Measurements from ENCODE around the gene CFAP92.

The CFAP92 gene

GRCh38 chr3:128983293-128984069 is 10.4 kb downstream of the CFAP92 start:
- DNase-seq (ENCODE audit: low read depth) = no peak

GRCh38 chr3:128975276-128975675 is 18.6 kb downstream of the CFAP92 start:
- DNase-seq (ENCODE audit: low read depth) = no peak

DNA sequence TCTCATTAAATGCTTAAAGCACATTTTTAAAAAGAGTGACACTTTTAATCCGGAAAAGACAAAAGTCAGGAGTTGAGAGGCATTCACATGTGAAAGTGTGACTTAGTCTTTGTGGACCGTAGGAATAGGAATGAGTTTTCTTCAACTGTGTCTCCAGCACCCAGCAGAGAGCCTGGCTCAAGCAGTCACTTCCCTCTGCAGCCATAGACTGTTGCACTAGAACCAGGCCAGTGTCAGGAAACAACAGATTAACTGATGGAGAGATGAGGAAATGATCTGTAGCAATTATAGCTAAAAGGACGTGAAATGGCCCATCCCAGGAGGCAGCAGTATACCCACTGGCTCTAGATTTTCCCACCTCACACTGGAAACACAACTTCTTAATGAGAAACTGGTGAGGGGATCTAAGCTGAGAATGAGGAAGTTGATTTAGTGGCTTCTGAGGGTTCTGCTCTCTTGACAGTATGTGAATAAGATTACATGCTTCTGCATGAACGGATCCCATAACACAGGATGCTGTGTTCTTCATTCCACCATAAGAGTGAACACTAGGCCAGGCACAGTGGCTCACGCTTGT is 19.8 kb downstream of the CFAP92 start:
- DNase-seq (ENCODE audit: low read depth) = no peak

- DNase-seq (ENCODE audit: low read depth) = no peak
These were observed 22.3 kb downstream of the CFAP92 start for GRCh38 chr3:128971421-128972100.

DNA sequence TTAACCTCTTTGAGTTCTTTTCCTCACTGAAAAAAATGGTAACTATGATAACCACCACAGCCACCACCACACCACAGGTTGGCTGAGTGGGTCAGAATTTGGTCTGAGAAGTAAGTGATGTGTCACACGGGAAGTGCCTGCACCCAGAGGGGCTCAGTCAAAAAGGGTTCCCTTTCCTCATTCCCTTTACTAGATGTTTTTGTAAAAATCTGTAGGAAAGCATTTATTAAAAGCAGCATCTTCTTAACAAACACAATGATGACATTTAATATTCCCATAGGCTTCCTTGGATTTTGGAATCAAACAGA is 23.2 kb downstream of the CFAP92 start:
- no peak for DNase-seq (ENCODE audit: low read depth)

DNA sequence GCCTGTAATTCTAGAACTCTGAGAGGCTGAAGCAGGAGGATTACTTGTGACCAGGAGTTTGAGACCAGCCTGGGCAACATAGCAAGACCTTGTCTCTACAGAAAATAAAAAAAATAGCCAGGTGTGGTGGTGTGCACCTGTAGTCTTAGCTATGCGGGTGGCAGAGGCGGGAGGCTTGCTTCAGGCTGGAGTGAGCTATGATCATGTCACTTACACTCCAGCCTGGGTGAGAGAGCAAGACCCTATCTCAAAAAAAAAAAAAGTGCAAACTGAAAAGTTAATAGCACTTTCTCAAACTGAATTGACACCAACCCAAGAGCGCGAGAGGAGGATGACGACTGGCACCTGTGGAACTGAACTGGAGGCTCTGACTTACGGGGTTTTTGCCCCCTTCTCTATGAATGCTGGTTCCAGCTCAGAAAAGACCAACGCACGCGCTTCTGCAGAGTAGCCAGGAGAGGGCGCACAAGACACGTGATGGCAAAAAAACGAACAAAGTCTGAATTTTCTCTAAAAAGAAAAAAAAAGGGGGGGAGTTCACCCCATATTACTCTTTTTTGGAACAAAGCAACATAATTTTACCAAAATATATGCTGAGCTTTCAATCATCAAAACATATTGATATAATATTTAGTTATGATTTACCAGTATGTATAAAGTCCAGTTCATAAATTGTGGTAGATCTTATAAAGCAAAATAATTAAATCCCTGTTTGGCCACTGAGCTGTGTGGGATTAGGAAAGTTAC is 23.7 kb downstream of the CFAP92 start:
- DNase-seq (ENCODE audit: low read depth) = no peak

- no peak for DNase-seq (ENCODE audit: low read depth)
These were observed 26.0 kb downstream of the CFAP92 start for GRCh38 chr3:128967748-128968355.

- DNase-seq (ENCODE audit: low read depth) = no peak
These were observed 28.1 kb downstream of the CFAP92 start for GRCh38 chr3:128965818-128966217.

DNA sequence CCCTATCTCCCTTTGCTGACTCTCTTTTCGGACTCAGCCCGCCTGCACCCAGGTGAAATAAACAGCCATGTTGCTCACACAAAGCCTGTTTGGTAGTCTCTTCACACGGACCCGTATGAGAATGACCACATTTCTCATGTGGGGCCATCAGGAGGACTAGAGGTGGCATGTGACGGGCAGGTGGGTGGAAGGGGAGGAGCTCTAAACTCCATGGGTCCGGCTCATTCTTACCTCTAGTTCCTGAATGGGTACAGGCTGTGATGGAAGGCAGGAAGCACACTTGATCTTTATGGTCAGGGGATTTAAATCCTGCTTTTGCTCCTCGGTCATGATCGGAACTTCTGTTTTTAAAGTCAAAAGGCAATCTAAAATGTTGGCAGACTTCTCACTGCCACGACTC is 28.6 kb downstream of the CFAP92 start:
- DNase-seq (ENCODE audit: low read depth) = no peak

DNA sequence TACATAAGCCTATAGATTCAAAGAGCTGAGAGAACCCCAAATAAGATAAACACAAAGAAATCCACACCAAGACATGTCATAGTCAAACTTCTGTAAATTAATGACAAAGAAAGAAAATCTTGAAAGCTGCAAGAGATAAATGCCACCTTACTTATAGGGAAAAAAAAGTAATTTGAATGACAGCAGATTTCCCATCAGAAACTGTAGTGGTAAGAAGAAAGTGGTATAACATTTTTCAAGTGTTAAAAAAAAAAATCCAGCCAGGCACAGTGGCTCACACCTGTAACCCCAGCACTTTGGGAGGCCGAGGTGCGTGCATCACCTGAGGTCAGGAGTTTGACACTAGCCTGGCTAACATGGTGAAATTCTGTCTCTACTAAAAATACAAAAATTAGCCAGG is 37.4 kb downstream of the CFAP92 start:
- DNase-seq (ENCODE audit: low read depth) = no peak

- DNase-seq (ENCODE audit: low read depth) = no peak
These were observed 43.5 kb downstream of the CFAP92 start for GRCh38 chr3:128950223-128950938.

- no peak for DNase-seq (ENCODE audit: low read depth)
These were observed 44.7 kb downstream of the CFAP92 start for GRCh38 chr3:128949158-128949557.

GRCh38 chr3:128946411-128946810 is 47.5 kb downstream of the CFAP92 start:
- DNase-seq (ENCODE audit: low read depth) = no peak

GRCh38 chr3:128945878-128946175 is 48.0 kb downstream of the CFAP92 start:
- no peak for DNase-seq (ENCODE audit: low read depth)

DNA sequence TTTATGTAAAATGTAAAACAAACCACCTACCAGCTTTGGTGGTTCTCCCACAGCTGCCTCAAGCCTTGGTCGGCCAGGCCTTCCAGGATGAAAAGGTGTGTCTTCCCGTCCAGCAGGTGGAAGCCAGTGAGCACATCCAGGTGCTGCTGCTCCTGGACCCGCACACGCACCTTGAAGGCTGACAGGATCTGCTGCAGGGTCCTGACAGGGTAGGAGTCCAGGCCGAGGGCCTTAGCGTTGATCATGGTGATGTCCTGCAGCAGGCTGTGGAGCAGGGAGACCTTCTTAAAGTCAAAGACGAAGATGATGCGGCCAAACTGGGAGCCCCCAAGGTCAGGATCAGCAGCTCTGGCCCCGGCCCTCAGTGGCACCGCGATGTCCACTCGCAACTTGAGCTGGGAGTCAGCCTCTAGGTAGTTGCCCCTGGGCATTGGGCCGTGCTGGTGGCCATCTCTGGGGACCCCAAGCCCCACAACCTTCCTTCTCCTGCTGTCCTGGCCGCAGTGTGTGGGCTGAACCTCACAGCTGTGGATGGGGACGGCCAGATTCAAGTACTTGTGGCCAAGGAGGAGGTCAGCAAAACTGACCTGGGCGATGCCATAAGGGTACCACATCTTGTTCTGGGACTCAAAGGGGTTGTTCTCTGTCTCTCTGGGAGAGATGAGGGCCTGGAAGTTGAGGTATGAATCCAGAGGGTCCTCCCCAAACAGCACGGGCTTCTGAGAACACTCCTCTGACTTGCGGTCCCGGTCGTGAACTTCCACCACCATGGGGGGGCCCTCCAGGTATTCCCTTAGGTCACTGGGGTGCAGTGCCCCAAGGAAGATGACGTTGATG is 48.6 kb downstream of the CFAP92 start:
- no peak for DNase-seq (ENCODE audit: low read depth)

- DNase-seq (ENCODE audit: low read depth) = no peak
These were observed 51.5 kb downstream of the CFAP92 start for GRCh38 chr3:128942161-128942952.

DNA sequence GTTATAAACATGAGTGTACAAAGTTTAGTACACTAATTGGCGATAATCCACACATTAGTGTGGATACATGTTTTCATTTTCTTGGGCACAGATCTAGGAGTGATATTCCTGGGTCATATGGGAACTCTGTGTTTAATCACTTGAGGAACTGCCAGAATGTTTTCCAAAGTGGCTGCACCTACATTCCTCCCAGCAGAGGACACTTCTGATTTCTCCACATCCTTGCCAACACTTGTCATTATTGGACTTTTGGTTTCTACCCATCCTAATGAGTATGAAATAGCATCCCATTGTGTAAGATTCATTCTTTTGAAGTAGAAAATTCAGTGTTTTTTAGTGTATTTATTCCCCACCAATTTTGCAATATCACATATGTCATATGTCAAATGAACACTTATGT is 53.6 kb downstream of the CFAP92 start:
- DNase-seq (ENCODE audit: low read depth) = no peak

DNA sequence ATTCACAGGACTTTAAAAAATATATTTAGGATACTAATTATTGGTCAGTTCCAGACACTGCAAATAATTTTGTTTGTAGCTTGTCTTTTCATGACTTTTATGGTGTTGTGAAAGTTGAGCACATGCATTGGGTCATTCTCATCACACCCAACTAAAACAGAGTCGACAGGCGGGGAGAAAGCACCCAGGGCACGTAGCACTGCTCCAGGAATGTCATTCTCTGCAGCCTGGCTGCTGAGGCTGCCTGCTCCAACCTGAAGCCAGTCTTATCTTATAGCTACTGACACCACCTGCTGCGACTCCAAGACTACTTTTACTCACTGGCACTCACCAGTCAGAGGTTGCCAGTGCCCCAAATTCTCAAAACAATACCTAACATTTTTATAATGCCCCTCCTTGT is 57.5 kb downstream of the CFAP92 start:
- no peak for DNase-seq (ENCODE audit: low read depth)

DNA sequence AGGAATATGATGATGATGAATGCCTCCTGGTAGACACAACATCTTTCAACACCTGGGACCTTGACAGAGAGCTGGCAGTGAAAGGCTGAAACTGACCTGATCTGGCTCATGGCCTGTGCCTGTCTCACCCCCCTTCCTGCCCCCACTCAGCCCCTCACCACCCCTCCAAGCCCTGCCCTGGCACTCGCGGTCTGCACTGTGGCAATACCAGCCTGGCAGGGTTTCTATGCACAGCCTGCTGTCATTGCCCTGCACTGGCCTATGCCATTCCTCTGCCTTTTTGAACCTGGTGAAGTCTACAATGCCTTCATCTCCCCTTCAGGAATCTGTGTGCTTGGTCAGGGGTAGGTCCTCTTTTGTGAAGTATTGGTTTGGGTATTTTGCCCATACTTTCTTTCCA is 58.0 kb downstream of the CFAP92 start:
- DNase-seq (ENCODE audit: low read depth) = no peak

DNA sequence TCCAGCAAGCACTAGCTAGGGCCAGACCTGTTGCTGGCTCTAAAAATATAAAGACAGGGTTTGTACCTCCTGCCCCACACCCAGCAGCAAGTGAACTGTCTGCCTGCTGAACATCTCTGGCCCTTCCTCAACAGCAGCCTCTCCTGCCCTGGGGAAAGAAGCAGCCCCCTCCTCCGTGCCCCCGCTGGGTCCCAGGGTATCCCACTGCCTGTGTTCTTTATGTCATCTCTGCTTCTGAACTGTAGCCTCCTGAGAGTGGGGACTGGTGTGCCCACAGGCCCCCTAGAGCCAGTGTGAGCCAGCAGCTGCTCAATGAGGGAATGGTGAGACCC is 60.0 kb downstream of the CFAP92 start:
- DNase-seq (ENCODE audit: low read depth) = no peak
